Measurements from ENCODE around the gene SERPINF2.

DNA sequence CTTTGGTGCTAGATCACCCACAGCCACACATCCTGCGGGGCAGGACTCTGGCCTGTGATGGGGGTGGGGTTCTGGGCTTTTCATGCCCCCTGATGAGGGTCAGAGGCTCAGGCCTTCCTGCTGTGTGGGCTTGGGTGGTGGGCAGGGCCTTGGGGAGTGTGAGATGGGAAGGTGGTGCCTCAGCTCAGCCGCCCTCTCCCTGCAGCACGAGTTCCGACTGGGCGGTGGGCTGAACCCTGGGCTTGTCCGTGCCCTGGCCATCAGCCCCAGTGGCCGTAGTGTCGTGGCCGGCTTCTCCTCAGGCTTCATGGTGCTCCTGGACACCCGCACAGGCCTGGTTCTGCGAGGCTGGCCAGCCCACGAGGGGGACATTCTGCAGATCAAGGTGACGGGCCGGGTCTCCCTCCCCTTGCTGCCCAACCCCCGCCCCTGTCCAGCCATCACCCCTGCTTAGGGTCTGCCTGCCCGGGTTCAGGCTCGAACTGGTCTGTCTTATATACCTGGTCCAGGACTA lies 6.8 kb upstream of the SERPINF2 start:
- TF ChIP-seq RAD21 (IDR thresholded peaks at IDR 0.05; ENCODE audit: low read length) (no peak), GABPA (IDR thresholded peaks at IDR 0.05; ENCODE audit: low read depth) (no peak), EZH2phosphoT487 (IDR thresholded peaks at IDR 0.05; ENCODE audit: borderline replicate concordance, low read depth) (no peak), JUND (IDR thresholded peaks at IDR 0.05) (no peak), POLR2AphosphoS5 (IDR thresholded peaks at IDR 0.05; ENCODE audit: low read depth, low read length) (no peak), TAF1 (IDR thresholded peaks at IDR 0.05; ENCODE audit: borderline replicate concordance, low read depth, low read length) (no peak), FOXM1 (IDR thresholded peaks at IDR 0.05; ENCODE audit: low read depth) (no peak), SMC3 (IDR thresholded peaks at IDR 0.05; ENCODE audit: low read depth, low read length) (no peak), GATA2 (CRISPR knock-in tag; IDR thresholded peaks at IDR 0.05) (no peak)
- TF ChIP-seq, protein P1, sequence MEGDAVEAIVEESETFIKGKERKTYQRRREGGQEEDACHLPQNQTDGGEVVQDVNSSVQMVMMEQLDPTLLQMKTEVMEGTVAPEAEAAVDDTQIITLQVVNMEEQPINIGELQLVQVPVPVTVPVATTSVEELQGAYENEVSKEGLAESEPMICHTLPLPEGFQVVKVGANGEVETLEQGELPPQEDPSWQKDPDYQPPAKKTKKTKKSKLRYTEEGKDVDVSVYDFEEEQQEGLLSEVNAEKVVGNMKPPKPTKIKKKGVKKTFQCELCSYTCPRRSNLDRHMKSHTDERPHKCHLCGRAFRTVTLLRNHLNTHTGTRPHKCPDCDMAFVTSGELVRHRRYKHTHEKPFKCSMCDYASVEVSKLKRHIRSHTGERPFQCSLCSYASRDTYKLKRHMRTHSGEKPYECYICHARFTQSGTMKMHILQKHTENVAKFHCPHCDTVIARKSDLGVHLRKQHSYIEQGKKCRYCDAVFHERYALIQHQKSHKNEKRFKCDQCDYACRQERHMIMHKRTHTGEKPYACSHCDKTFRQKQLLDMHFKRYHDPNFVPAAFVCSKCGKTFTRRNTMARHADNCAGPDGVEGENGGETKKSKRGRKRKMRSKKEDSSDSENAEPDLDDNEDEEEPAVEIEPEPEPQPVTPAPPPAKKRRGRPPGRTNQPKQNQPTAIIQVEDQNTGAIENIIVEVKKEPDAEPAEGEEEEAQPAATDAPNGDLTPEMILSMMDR (IDR thresholded peaks at IDR 0.05) = no peak
